ENCODE results near the gene ZNF569. TPM values are rescaled to one million over a fixed set of nuclear protein-coding genes. Genes with fewer than 3 reads are reported as not detected.
"Not testable (repeated sequence)": the region's sequence is repeated elsewhere in the genome, so short reads cannot be mapped to it uniquely, and the experiment has no call there.

Gene ZNF569
- total RNA-seq, 4 donors from 2014 or later = 2.2 to 5.9 (median 5.4) TPM; not detected in 1

DNA sequence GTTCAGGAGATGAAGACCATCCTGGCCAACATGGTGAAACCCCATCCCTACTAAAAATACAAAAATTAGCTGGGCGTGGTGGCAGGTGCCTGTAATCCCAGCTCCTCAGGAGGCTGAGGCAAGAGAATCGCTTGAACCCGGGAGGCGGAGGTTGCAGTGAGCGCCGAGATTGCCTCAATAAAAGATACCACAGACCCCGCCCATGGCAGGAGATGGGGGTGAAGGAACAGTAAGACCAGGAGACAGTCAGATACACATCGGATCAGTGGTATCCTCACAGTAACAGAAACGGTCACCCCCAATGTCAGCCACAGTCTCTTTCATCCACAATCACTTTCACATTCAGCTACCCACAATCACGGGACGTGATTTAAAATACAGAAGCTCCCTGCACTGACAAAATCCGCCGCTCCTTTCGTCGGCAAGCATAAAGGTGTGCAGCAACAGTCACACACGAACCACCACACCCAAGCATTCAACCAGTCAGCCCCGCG is 96.8 kb downstream of the ZNF569 start:
- Histone ChIP-seq H3K36me3 (peaks cover 0 to 15% (median 5%) of the 10 kb centered on the region in 4 donors), H3K9me3 (peaks cover 11 to 13% of the 10 kb centered on the region in 2 donors), H3K4me1 (peaks cover 4 to 12% (median 5%) of the 10 kb centered on the region in 4 donors), H3K27ac (peak overlapping the region; percentile 83 to 91 (median 86)), H3K4me3 (peak overlapping the region; percentile 35 to 58 (median 50))
- in situ Hi-C loops (cut with MboI; ENCODE audit: low pct_ligation_motif_present in 1 of 4, low pct_unique_long_range_greater_than_20kb in 1 of 4, low sequenced_read_pairs in 3 of 4); H3K27me3 ChIP-seq: not testable (repeated sequence)
- peak; percentile 27 for DNase-seq
- TF ChIP-seq, protein P1, sequence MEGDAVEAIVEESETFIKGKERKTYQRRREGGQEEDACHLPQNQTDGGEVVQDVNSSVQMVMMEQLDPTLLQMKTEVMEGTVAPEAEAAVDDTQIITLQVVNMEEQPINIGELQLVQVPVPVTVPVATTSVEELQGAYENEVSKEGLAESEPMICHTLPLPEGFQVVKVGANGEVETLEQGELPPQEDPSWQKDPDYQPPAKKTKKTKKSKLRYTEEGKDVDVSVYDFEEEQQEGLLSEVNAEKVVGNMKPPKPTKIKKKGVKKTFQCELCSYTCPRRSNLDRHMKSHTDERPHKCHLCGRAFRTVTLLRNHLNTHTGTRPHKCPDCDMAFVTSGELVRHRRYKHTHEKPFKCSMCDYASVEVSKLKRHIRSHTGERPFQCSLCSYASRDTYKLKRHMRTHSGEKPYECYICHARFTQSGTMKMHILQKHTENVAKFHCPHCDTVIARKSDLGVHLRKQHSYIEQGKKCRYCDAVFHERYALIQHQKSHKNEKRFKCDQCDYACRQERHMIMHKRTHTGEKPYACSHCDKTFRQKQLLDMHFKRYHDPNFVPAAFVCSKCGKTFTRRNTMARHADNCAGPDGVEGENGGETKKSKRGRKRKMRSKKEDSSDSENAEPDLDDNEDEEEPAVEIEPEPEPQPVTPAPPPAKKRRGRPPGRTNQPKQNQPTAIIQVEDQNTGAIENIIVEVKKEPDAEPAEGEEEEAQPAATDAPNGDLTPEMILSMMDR (IDR thresholded peaks at IDR 0.05) = peak in 1 of 5 experiments; percentile 32
- intact Hi-C loops (cut with DNase I; ENCODE audit: low total_unique reads) = loop anchor here (5.0 kb wide), 1 partner anchor 972 kb away; no protein-coding TSS in a partner anchor
- 5 to 8% methylated on average over 4 to 18 of the region's 18 CpGs for WGBS, 2 donors (ENCODE audit: low coverage in 1 of 2)

DNA sequence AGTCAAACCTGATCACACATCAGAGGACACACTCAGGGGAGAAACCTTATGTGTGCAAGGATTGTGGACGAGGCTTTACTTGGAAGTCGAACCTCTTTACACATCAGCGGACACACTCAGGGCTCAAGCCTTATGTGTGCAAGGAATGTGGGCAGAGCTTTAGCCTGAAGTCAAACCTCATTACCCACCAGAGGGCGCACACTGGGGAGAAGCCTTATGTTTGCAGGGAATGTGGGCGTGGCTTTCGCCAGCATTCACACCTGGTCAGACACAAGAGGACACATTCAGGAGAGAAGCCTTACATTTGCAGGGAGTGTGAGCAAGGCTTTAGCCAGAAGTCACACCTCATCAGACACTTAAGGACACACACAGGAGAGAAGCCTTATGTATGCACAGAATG is 104.5 kb downstream of the ZNF569 start:
- TF ChIP-seq, protein P1 (IDR thresholded peaks at IDR 0.05) = no peak
- TF ChIP-seq POLR2A (IDR thresholded peaks at IDR 0.05) = no peak
- no peak for TF ChIP-seq POLR2AphosphoS5 (IDR thresholded peaks at IDR 0.05)
- no peak for TF ChIP-seq EP300 (IDR thresholded peaks at IDR 0.05; ENCODE audit: low read depth)
- H3K9me3 ChIP-seq = peaks cover 22 to 27% of the 10 kb centered on the region in 2 donors
- H3K36me3 ChIP-seq = peaks cover 0 to 58% (median 29%) of the 10 kb centered on the region in 4 donors
- no peak overlapping the region for H3K4me3 ChIP-seq
- 97 to 98% methylated on average over 6 of the region's 6 CpGs for WGBS, 2 donors (ENCODE audit: low coverage in 1 of 2)
- intact Hi-C loops (cut with DNase I; ENCODE audit: low total_unique reads) = no loop called here
- in situ Hi-C loops (cut with MboI; ENCODE audit: low pct_ligation_motif_present in 1 of 4, low pct_unique_long_range_greater_than_20kb in 1 of 4, low sequenced_read_pairs in 3 of 4) = no loop called here
- no peak overlapping the region for H3K27ac ChIP-seq
- H3K27me3 ChIP-seq = no peaks in the 10 kb centered on the region
- H3K4me1 ChIP-seq = no peaks in the 10 kb centered on the region
- no peak for DNase-seq

DNA sequence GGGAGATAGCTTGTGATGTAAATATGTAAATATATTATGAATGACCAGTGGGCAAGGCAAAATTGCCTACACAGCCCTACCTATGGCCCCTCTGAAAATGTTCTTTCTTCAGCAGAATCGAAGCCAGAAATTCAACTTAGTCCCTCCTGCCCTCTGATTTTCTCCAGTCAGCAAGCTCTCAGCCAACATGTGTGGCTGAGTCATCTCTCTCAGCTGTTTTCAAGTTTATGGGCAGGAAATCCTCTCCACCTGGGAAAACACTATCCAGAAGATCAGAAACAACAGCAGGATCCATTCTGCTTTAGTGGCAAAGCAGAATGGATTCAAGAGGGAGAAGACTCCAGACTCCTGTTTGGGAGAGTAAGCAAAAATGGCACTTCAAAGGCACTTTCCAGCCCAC is 105.2 kb downstream of the ZNF569 start:
- H3K27ac ChIP-seq = no peak overlapping the region
- H3K36me3 ChIP-seq = peaks cover 0 to 65% (median 32%) of the 10 kb centered on the region in 4 donors
- intact Hi-C loops (cut with DNase I; ENCODE audit: low total_unique reads) = no loop called here
- no peaks in the 10 kb centered on the region for H3K27me3 ChIP-seq
- H3K4me1 ChIP-seq = no peaks in the 10 kb centered on the region
- WGBS, 2 donors (ENCODE audit: low coverage in 1 of 2) = 67 to 85% methylated on average over 1 of the region's 1 CpG
- H3K4me3 ChIP-seq = no peak overlapping the region
- TF ChIP-seq POLR2AphosphoS5 (IDR thresholded peaks at IDR 0.05) = no peak
- no peak for TF ChIP-seq POLR2A (IDR thresholded peaks at IDR 0.05)
- TF ChIP-seq, protein P1 (IDR thresholded peaks at IDR 0.05) = no peak
- TF ChIP-seq EP300 (IDR thresholded peaks at IDR 0.05; ENCODE audit: low read depth) = no peak
- H3K9me3 ChIP-seq = peaks cover 27 to 30% of the 10 kb centered on the region in 2 donors
- in situ Hi-C loops (cut with MboI; ENCODE audit: low pct_ligation_motif_present in 1 of 4, low pct_unique_long_range_greater_than_20kb in 1 of 4, low sequenced_read_pairs in 3 of 4) = no loop called here
- no peak for DNase-seq

Other genes with a start within 250 kb of the ZNF569 start
- 10 to 100 TPM in 1 of 4 donors, 1 to 10 TPM in 3; 1.5 to 54.9 (median 9.5) TPM for gene ZNF383, start 249.2 kb downstream of the ZNF569 start, total RNA-seq
- gene ZNF527, start 96.3 kb downstream of the ZNF569 start, total RNA-seq = 10 to 100 TPM in 1 of 4 donors, 1 to 10 TPM in 3; 3.4 to 29.9 (median 7.1) TPM
- 1 to 10 TPM in 3 of 4 donors, under 1 TPM in 1; 0.37 to 4.6 (median 2.7) TPM for gene ZNF570, start 1.9 kb upstream of the ZNF569 start, total RNA-seq
- 1 to 10 TPM in 3 of 4 donors, under 1 TPM in 1; 0.75 to 6.8 (median 4.1) TPM for gene ZNF793, start 39.5 kb upstream of the ZNF569 start, total RNA-seq
- gene ZNF571, start 127.3 kb upstream of the ZNF569 start, total RNA-seq = 1 to 10 TPM in 3 of 4 donors, not detected in 1; 1.1 to 4.8 (median 3.1) TPM
- 1 to 10 TPM in 2 of 4 donors, under 1 TPM in 1, not detected in 1; 0.40 to 3.4 (median 3.3) TPM for gene ZNF540, start 127.4 kb upstream of the ZNF569 start, total RNA-seq
- gene ZFP30, start 188.0 kb upstream of the ZNF569 start, total RNA-seq = 10 to 100 TPM in 2 of 4 donors, 1 to 10 TPM in 2; 3.6 to 28.4 (median 10.9) TPM

Data from transverse colon (tissue), 4 donors.